Neuronal stem cell (in vitro differentiated cells): ENCODE data around the gene RASGRP1.

Experiments used
- DNase-seq: peaks from one replicate; pipeline ENCODE4 v3.0.0-alpha.2; 2013; ENCODE audit warnings: low spot score
- H2AFZ ChIP-seq: one replicate; pipeline ENCODE4 v1.6.1; 2013; ENCODE audit warnings: mild to moderate bottlenecking, low read length, inconsistent platforms
- H2AK5ac ChIP-seq: 2 replicates; pipeline ENCODE4 v1.6.1; 2013; ENCODE audit warnings: low read depth, mild to moderate bottlenecking, inconsistent platforms, low read length, moderate library complexity, mixed read lengths
- H2BK120ac ChIP-seq: 2 replicates; pipeline ENCODE4 v1.6.1; 2013; ENCODE audit warnings: low read depth, mild to moderate bottlenecking, inconsistent platforms, low read length, moderate library complexity, mixed read lengths
- H2BK12ac ChIP-seq: one replicate; pipeline ENCODE4 v1.6.1; 2013; ENCODE audit warnings: low read length, inconsistent platforms
- H2BK15ac ChIP-seq: 2 replicates; pipeline ENCODE4 v1.6.1; 2013; ENCODE audit warnings: mild to moderate bottlenecking, low read length, inconsistent platforms, mixed read lengths
- H2BK5ac ChIP-seq: one replicate; pipeline ENCODE4 v1.6.1; 2013; ENCODE audit warnings: inconsistent platforms, mild to moderate bottlenecking, low read length, moderate library complexity
- H3K14ac ChIP-seq: one replicate; pipeline ENCODE4 v1.6.1; 2013; ENCODE audit warnings: low read length, inconsistent platforms
- H3K18ac ChIP-seq: 2 replicates; pipeline ENCODE4 v1.6.1; 2013; ENCODE audit warnings: low read length, inconsistent platforms
- H3K23ac ChIP-seq: 2 replicates; pipeline ENCODE4 v1.6.1; 2013; ENCODE audit warnings: low read depth, mild to moderate bottlenecking, mixed read lengths, low read length, inconsistent platforms; ENCODE audit not compliant: poor library complexity
- H3K27ac ChIP-seq: replicated peaks from 3 replicates; pipeline ENCODE4 v1.5.1; 2013; ENCODE audit warnings: low read length, inconsistent platforms
- H3K27me3 ChIP-seq, 3 experiments: 2 replicates each; pipeline ENCODE4 v1.6.1; 2013; ENCODE audit warnings: low read length in 3 of 3, mild to moderate bottlenecking in 2 of 3, inconsistent platforms in 1 of 3, low read depth in 1 of 3, mixed read lengths in 1 of 3, moderate library complexity in 1 of 3; ENCODE audit not compliant: control insufficient read depth in 3 of 3, insufficient read depth in 3 of 3
- H3K36me3 ChIP-seq, 2 donors: replicated peaks in 1 of 2; 2 replicates each; pipeline ENCODE4 v1.6.1; 2013; ENCODE audit warnings: low read length in 2 of 2; ENCODE audit not compliant: control insufficient read depth in 2 of 2, insufficient read depth in 2 of 2
- H3K4ac ChIP-seq: 2 replicates; pipeline ENCODE4 v1.6.1; 2013; ENCODE audit warnings: inconsistent platforms, mild to moderate bottlenecking, low read length, moderate library complexity
- H3K4me1 ChIP-seq, 2 donors: 1 replicate in 1 of 2; 2 replicates in 1 of 2; pipeline ENCODE4 v1.6.1; 2013; ENCODE audit warnings: low read length in 2 of 2, low read depth in 1 of 2; ENCODE audit not compliant: control insufficient read depth in 2 of 2, insufficient read depth in 1 of 2
- H3K4me2 ChIP-seq: one replicate; pipeline ENCODE4 v1.6.1; 2013; ENCODE audit warnings: mild to moderate bottlenecking, low read length, inconsistent platforms; ENCODE audit not compliant: insufficient read depth, poor library complexity, severe bottlenecking
- H3K4me3 ChIP-seq, 2 donors: 2 replicates each; pipeline ENCODE4 v1.5.1; 2013; ENCODE audit warnings: low read length in 2 of 2, mild to moderate bottlenecking in 2 of 2, inconsistent platforms in 1 of 2, moderate library complexity in 1 of 2
- H3K79me1 ChIP-seq: one replicate; pipeline ENCODE4 v1.6.1; 2013; ENCODE audit warnings: low read depth, mild to moderate bottlenecking, inconsistent platforms, low read length, moderate library complexity
- H3K9ac ChIP-seq: one replicate; pipeline ENCODE4 v1.6.1; 2013; ENCODE audit warnings: mild to moderate bottlenecking, low read depth, low read length, inconsistent platforms; ENCODE audit not compliant: poor library complexity
- H3K9me3 ChIP-seq, 2 donors: replicated peaks in 1 of 2; 2 replicates each; pipeline versions ENCODE3 to v1.6.1; 2013; ENCODE audit warnings: low read length in 2 of 2, mild to moderate bottlenecking in 2 of 2, inconsistent platforms in 1 of 2, low read depth in 1 of 2, mixed read lengths in 1 of 2, moderate library complexity in 1 of 2; ENCODE audit not compliant: control insufficient read depth in 2 of 2, insufficient read depth in 1 of 2
- H4K8ac ChIP-seq: one replicate; pipeline ENCODE4 v1.6.1; 2013; ENCODE audit warnings: low read depth, mild to moderate bottlenecking, inconsistent platforms, low read length, moderate library complexity
- H4K91ac ChIP-seq: one replicate; pipeline ENCODE4 v1.6.1; 2013; ENCODE audit warnings: low read length, low read depth, mild to moderate bottlenecking, inconsistent platforms; ENCODE audit not compliant: poor library complexity
- WGBS, 2 donors: extraction: QIAGEN DNeasy Blood & Tissue Kit; methylation state at CpG; one replicate each; pipeline ENCODE4 v1.1.7; 2013; ENCODE audit warnings: missing lambda C conversion rate in 2 of 2, mixed read lengths in 1 of 2; ENCODE audit not compliant: insufficient read length in 2 of 2, insufficient replicate concordance in 1 of 2; ENCODE audit errors: extremely low coverage in 2 of 2; 5-methylcytosine and 5-hydroxymethylcytosine counted together

The RASGRP1 gene

GRCh38 chr15:38610748-38611147, 46.1 kb upstream of the RASGRP1 start:
- Histone ChIP-seq H3K9ac (no peak overlapping the region), H2AK5ac (no peak overlapping the region), H3K4me2 (no peak overlapping the region), H2AFZ (no peak overlapping the region), H3K14ac (no peak overlapping the region), H3K27ac (no peak overlapping the region), H3K18ac (no peak overlapping the region), H2BK120ac (no peak overlapping the region), H2BK15ac (no peak overlapping the region), H3K9me3 (no peaks in the 10 kb centered on the region), H2BK5ac (no peak overlapping the region), H4K8ac (no peak overlapping the region), H3K36me3 (no peaks in the 10 kb centered on the region), H3K79me1 (no peaks in the 10 kb centered on the region), H3K4me3 (no peak overlapping the region), H3K4me1 (peaks cover 0 to 6% of the 10 kb centered on the region in 2 donors), H2BK12ac (no peak overlapping the region), H3K4ac (no peak overlapping the region), H4K91ac (no peak overlapping the region), H3K27me3 (no peaks in the 10 kb centered on the region), H3K23ac (no peak overlapping the region)
- no peak for DNase-seq
- WGBS, 2 donors: no CpG with 5 or more reads among the region's 7 CpGs

- Histone ChIP-seq H3K14ac (no peak overlapping the region), H3K4me2 (no peak overlapping the region), H3K36me3 (no peaks in the 10 kb centered on the region), H4K91ac (no peak overlapping the region), H3K4ac (no peak overlapping the region), H4K8ac (no peak overlapping the region), H3K9ac (no peak overlapping the region), H3K27me3 (no peaks in the 10 kb centered on the region), H3K9me3 (no peaks in the 10 kb centered on the region), H3K79me1 (no peaks in the 10 kb centered on the region), H3K23ac (no peak overlapping the region), H3K4me1 (peaks cover 0 to 6% of the 10 kb centered on the region in 2 donors), H2BK5ac (no peak overlapping the region), H3K27ac (no peak overlapping the region), H3K18ac (no peak overlapping the region), H3K4me3 (no peak overlapping the region), H2BK120ac (no peak overlapping the region), H2BK12ac (no peak overlapping the region), H2AK5ac (no peak overlapping the region), H2BK15ac (no peak overlapping the region), H2AFZ (no peak overlapping the region)
- DNase-seq: no peak
- WGBS, 2 donors: no CpG with 5 or more reads among the region's 4 CpGs
These were observed 44.6 kb upstream of the RASGRP1 start for GRCh38 chr15:38609097-38609738.

- Histone ChIP-seq H3K9me3 (no peaks in the 10 kb centered on the region), H3K4me1 (peaks cover 0 to 6% of the 10 kb centered on the region in 2 donors), H3K27me3 (no peaks in the 10 kb centered on the region), H2BK120ac (no peak overlapping the region), H3K18ac (no peak overlapping the region), H3K4me3 (no peak overlapping the region), H4K91ac (no peak overlapping the region), H3K4ac (no peak overlapping the region), H3K4me2 (no peak overlapping the region), H3K79me1 (no peaks in the 10 kb centered on the region), H3K14ac (no peak overlapping the region), H2BK5ac (no peak overlapping the region), H2AK5ac (no peak overlapping the region), H2AFZ (no peak overlapping the region), H3K23ac (no peak overlapping the region), H3K36me3 (no peaks in the 10 kb centered on the region), H4K8ac (no peak overlapping the region), H3K9ac (no peak overlapping the region), H3K27ac (no peak overlapping the region), H2BK15ac (no peak overlapping the region), H2BK12ac (no peak overlapping the region)
- WGBS, 2 donors: no CpG with 5 or more reads among the region's 7 CpGs
- no peak for DNase-seq
These were observed 44.1 kb upstream of the RASGRP1 start for GRCh38 chr15:38608682-38609081.

- Histone ChIP-seq H3K9ac (no peak overlapping the region), H3K27ac (no peak overlapping the region), H2BK15ac (no peak overlapping the region), H3K4me1 (peaks cover 0 to 6% of the 10 kb centered on the region in 2 donors), H2AK5ac (no peak overlapping the region), H3K4me3 (no peak overlapping the region), H2BK12ac (no peak overlapping the region), H2AFZ (no peak overlapping the region), H3K23ac (no peak overlapping the region), H4K91ac (no peak overlapping the region), H2BK5ac (no peak overlapping the region), H3K79me1 (no peaks in the 10 kb centered on the region), H3K27me3 (no peaks in the 10 kb centered on the region), H2BK120ac (no peak overlapping the region), H3K18ac (no peak overlapping the region), H3K4ac (no peak overlapping the region), H3K14ac (no peak overlapping the region), H3K36me3 (no peaks in the 10 kb centered on the region), H4K8ac (no peak overlapping the region), H3K9me3 (no peaks in the 10 kb centered on the region), H3K4me2 (no peak overlapping the region)
- no peak for DNase-seq
- no CpG with 5 or more reads among the region's 3 CpGs for WGBS, 2 donors
These were observed 41.1 kb upstream of the RASGRP1 start for GRCh38 chr15:38605744-38606143.
